ENCODE data around the gene JADE1.

Gene JADE1

DNA sequence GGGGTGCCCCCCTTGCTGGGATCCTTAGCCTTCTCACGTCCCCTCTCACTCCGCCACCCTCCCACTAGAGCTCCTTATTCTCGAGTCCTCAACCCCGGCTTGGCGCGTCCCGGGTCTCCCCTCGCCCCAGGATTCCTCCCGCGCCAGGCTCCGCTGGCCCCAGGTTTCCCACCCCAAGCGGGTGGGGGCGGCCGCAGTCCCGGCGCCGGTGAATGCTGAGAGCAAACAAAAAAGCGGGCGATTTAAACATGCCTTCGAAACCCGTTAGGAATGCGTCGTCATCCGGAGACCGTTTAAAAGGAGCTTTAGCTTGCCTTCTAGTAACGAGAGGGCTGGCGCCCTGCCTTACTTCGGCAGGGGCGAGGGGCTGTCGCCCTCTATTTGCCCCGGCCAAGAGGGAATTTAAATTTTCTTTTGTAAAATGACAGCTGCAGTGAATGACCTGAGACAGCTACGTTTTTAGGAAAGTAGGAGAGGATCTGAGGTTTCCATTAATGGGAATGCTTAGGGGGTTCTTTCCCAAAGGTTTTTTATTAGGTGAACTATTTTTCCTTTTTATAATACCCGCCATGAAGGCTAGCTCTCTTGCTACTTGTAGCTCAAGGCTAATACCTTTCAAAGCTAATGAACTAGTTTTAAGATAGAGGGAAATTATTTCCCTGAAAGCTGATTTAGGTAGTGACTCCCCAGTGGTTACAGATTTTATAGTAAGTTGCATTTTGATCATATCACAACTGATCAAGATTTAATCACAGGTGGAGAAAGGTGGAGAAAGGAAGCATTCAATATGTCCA lies 3.1 kb downstream of the JADE1 start:
- Histone ChIP-seq H3K36me3 (ENCODE audit: low read depth) (peaks cover 10% of the 10 kb centered on the region), H3K4me3 (ENCODE audit: severe bottlenecking) (peak overlapping the region; percentile 75), H3K27ac (ENCODE audit: poor library complexity, severe bottlenecking) (peak overlapping the region; percentile 88), H3K9me3 (ENCODE audit: severe bottlenecking) (no peaks in the 10 kb centered on the region), H3K27me3 (ENCODE audit: insufficient read depth, poor library complexity, severe bottlenecking) (no peaks in the 10 kb centered on the region), H3K4me1 (ENCODE audit: insufficient read depth, poor library complexity, severe bottlenecking) (no peaks in the 10 kb centered on the region)
- TF ChIP-seq, protein P1, sequence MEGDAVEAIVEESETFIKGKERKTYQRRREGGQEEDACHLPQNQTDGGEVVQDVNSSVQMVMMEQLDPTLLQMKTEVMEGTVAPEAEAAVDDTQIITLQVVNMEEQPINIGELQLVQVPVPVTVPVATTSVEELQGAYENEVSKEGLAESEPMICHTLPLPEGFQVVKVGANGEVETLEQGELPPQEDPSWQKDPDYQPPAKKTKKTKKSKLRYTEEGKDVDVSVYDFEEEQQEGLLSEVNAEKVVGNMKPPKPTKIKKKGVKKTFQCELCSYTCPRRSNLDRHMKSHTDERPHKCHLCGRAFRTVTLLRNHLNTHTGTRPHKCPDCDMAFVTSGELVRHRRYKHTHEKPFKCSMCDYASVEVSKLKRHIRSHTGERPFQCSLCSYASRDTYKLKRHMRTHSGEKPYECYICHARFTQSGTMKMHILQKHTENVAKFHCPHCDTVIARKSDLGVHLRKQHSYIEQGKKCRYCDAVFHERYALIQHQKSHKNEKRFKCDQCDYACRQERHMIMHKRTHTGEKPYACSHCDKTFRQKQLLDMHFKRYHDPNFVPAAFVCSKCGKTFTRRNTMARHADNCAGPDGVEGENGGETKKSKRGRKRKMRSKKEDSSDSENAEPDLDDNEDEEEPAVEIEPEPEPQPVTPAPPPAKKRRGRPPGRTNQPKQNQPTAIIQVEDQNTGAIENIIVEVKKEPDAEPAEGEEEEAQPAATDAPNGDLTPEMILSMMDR (IDR thresholded peaks at IDR 0.05; ENCODE audit: poor library complexity, severe bottlenecking) = no peak
- DNase-seq (ENCODE audit: low spot score) = no peak
- ATAC-seq (ENCODE audit: low read depth) = peak; percentile 6; the same call in 2 of the 3 replicates

DNA sequence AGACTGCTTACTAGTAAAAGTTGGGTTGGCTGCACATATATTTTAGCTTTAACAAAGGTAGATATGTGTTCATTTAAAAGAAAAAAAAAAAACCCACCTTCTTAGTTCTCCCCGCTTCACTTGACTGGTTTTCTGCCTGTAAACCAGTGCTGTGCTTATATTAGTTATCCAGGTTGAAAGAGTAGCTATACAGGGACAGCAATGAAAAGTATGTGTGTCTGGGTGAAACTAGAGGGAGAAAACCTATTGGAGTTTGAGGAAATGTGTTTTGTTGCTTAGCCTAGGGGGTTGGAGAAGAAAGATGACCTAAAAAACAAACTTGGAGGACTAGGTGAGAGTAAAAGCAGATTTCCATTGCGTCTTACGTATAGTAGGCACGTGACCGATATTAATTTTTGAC lies 4.5 kb downstream of the JADE1 start:
- DNase-seq (ENCODE audit: low spot score) (no peak), ATAC-seq (ENCODE audit: low read depth) (no peak)
- peaks cover 14% of the 10 kb centered on the region for H3K36me3 ChIP-seq (ENCODE audit: low read depth)
- no peak overlapping the region for H3K27ac ChIP-seq (ENCODE audit: poor library complexity, severe bottlenecking)
- H3K4me1 ChIP-seq (ENCODE audit: insufficient read depth, poor library complexity, severe bottlenecking) = no peaks in the 10 kb centered on the region
- H3K4me3 ChIP-seq (ENCODE audit: severe bottlenecking) = no peak overlapping the region
- no peaks in the 10 kb centered on the region for H3K27me3 ChIP-seq (ENCODE audit: insufficient read depth, poor library complexity, severe bottlenecking)
- TF ChIP-seq, protein P1 (IDR thresholded peaks at IDR 0.05; ENCODE audit: poor library complexity, severe bottlenecking) = no peak
- no peaks in the 10 kb centered on the region for H3K9me3 ChIP-seq (ENCODE audit: severe bottlenecking)

DNA sequence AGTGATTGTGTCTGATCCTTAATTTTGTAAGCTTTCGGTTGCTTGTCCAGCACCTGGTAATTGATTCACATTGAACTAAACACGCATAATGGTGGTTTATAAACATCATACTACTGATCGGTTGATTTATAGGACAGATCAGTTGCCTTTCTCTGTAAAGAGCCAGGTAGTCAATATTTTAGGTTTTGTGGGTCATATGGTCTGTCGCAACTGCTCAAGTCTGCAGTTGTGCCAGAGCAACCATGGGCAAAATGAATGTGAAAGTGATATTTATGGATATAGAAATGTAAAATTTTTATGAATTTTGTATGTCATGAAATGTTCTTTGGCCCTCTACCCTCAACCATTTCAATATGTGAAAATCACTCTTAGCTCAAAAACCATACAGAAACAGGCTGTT lies 8.9 kb downstream of the JADE1 start:
- DNase-seq (ENCODE audit: low spot score) (no peak), ATAC-seq (ENCODE audit: low read depth) (no peak)
- no peaks in the 10 kb centered on the region for H3K9me3 ChIP-seq (ENCODE audit: severe bottlenecking)
- TF ChIP-seq, protein P1 (IDR thresholded peaks at IDR 0.05; ENCODE audit: poor library complexity, severe bottlenecking) = no peak
- H3K27ac ChIP-seq (ENCODE audit: poor library complexity, severe bottlenecking) = no peak overlapping the region
- peaks cover 14% of the 10 kb centered on the region for H3K36me3 ChIP-seq (ENCODE audit: low read depth)
- H3K4me3 ChIP-seq (ENCODE audit: severe bottlenecking) = no peak overlapping the region
- no peaks in the 10 kb centered on the region for H3K27me3 ChIP-seq (ENCODE audit: insufficient read depth, poor library complexity, severe bottlenecking)
- H3K4me1 ChIP-seq (ENCODE audit: insufficient read depth, poor library complexity, severe bottlenecking) = peaks cover 10% of the 10 kb centered on the region

DNA sequence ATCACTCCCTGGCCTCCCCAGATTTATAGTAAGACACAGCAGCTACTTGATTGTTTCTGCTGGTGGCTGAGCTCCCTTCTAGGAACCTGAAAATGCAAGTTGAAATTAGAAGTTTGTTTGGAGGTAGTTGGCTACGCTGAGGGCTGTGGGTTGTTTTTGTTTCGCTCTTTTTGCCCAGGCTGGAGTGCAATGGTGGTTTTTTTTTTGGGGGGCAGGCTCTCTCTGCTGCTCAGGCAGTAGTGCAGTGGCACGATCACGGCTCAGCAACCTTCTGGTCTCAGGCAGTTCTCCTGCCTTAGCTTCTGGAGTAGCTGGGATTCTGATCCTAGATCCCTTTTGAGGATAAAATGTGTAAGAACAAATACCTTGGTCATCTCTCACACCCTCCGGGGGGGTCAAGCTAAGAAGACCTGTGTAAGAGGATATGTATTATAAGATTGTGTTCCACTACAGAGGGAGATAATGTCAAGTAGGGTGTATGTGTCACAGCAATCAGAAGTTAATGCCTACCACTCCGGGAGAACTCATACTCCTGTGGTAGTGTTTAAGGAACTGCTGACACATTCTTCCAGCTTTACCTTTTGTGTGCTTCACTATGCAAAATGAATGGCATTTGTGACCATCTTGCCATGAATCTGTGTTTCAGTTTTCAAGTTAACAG lies 9.7 kb downstream of the JADE1 start:
- Histone ChIP-seq H3K27me3 (ENCODE audit: insufficient read depth, poor library complexity, severe bottlenecking) (no peaks in the 10 kb centered on the region), H3K9me3 (ENCODE audit: severe bottlenecking) (no peaks in the 10 kb centered on the region), H3K4me1 (ENCODE audit: insufficient read depth, poor library complexity, severe bottlenecking) (peaks cover 18% of the 10 kb centered on the region), H3K27ac (ENCODE audit: poor library complexity, severe bottlenecking) (no peak overlapping the region), H3K4me3 (ENCODE audit: severe bottlenecking) (no peak overlapping the region), H3K36me3 (ENCODE audit: low read depth) (peaks cover 14% of the 10 kb centered on the region)
- DNase-seq (ENCODE audit: low spot score) = no peak
- ATAC-seq (ENCODE audit: low read depth) = no peak
- TF ChIP-seq, protein P1 (IDR thresholded peaks at IDR 0.05; ENCODE audit: poor library complexity, severe bottlenecking) = no peak

DNA sequence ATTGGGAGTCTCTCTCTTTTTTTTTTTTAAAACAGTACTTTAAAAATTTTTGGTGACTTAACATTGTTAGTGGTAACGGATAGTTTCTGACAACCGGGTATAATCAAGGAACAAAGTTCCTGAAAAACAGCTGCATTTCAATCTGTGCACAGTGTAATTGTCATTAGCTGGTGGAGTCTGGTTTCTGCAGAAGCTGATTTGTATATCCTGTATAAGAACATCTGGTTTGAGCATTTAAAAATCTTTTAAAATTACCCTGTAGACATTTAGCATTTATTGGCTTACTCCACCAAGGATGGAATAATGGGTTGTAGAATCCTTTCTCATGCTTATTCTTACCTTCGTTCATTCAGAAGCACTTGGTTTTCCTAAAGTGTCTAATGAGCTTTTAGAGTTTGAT lies 11.2 kb downstream of the JADE1 start:
- no peaks in the 10 kb centered on the region for H3K27me3 ChIP-seq (ENCODE audit: insufficient read depth, poor library complexity, severe bottlenecking)
- H3K4me3 ChIP-seq (ENCODE audit: severe bottlenecking) = no peak overlapping the region
- H3K36me3 ChIP-seq (ENCODE audit: low read depth) = peaks cover 14% of the 10 kb centered on the region
- H3K27ac ChIP-seq (ENCODE audit: poor library complexity, severe bottlenecking) = no peak overlapping the region
- no peaks in the 10 kb centered on the region for H3K9me3 ChIP-seq (ENCODE audit: severe bottlenecking)
- peaks cover 32% of the 10 kb centered on the region for H3K4me1 ChIP-seq (ENCODE audit: insufficient read depth, poor library complexity, severe bottlenecking)
- TF ChIP-seq, protein P1 (IDR thresholded peaks at IDR 0.05; ENCODE audit: poor library complexity, severe bottlenecking) = no peak
- no peak for DNase-seq (ENCODE audit: low spot score)
- ATAC-seq (ENCODE audit: low read depth) = no peak

All from RWPE2 (cell line).